HK-2 (cell line): Measurements from ENCODE around the gene EGFR.

ENCODE experiments used
- DNase-seq: peaks from one replicate; pipeline ENCODE4 v3.0.0-alpha.2; 2018; ENCODE audit not compliant: unreplicated experiment

Gene EGFR

GRCh38 chr7:55172161-55172560 is 153.3 kb downstream of the EGFR start:
- no peak for DNase-seq

DNA sequence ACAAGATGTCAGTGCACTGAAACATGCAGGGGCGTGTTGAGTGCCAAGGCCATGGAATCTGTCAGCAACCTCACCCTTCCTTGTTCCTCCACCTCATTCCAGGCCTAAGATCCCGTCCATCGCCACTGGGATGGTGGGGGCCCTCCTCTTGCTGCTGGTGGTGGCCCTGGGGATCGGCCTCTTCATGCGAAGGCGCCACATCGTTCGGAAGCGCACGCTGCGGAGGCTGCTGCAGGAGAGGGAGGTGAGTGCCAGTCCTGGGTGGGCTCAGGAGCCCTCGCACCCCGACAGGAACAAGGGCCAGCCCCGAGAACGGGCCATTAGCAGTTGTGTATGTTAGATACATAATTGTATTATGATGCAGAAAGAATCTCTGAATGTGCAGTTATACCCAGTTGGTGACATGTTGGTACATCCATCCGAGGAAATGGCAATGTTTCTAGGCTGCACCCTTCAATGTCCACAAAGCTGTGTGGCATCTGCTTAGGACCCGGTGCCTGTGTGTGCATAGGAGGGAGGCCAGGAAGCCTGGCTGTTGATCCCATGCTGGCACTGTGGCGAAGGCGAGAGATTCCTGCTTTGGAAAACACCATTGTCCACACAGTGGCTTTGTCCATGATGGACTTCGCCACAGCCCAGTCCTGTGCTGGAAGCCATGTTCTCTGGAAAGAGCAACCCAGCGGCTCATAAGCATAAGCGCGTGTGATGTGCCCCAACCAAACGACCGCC is 154.2 kb downstream of the EGFR start:
- no peak for DNase-seq

DNA sequence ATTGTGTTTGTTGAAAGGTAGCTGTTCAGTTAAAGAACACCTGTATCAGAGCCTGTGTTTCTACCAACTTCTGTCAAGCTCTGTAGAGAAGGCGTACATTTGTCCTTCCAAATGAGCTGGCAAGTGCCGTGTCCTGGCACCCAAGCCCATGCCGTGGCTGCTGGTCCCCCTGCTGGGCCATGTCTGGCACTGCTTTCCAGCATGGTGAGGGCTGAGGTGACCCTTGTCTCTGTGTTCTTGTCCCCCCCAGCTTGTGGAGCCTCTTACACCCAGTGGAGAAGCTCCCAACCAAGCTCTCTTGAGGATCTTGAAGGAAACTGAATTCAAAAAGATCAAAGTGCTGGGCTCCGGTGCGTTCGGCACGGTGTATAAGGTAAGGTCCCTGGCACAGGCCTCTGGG is 154.9 kb downstream of the EGFR start:
- no peak for DNase-seq

- DNase-seq = no peak
Measured at GRCh38 chr7:55174456-55174855, 155.6 kb downstream of the EGFR start.

GRCh38 chr7:55174856-55175255 is 156.0 kb downstream of the EGFR start:
- no peak for DNase-seq

GRCh38 chr7:55177068-55177530 is 158.3 kb downstream of the EGFR start:
- no peak for DNase-seq

GRCh38 chr7:55177589-55178261 is 158.9 kb downstream of the EGFR start:
- DNase-seq = no peak

GRCh38 chr7:55178292-55178862 is 159.6 kb downstream of the EGFR start:
- no peak for DNase-seq

- no peak for DNase-seq
Measured at GRCh38 chr7:55178863-55179773, 160.3 kb downstream of the EGFR start.

DNA sequence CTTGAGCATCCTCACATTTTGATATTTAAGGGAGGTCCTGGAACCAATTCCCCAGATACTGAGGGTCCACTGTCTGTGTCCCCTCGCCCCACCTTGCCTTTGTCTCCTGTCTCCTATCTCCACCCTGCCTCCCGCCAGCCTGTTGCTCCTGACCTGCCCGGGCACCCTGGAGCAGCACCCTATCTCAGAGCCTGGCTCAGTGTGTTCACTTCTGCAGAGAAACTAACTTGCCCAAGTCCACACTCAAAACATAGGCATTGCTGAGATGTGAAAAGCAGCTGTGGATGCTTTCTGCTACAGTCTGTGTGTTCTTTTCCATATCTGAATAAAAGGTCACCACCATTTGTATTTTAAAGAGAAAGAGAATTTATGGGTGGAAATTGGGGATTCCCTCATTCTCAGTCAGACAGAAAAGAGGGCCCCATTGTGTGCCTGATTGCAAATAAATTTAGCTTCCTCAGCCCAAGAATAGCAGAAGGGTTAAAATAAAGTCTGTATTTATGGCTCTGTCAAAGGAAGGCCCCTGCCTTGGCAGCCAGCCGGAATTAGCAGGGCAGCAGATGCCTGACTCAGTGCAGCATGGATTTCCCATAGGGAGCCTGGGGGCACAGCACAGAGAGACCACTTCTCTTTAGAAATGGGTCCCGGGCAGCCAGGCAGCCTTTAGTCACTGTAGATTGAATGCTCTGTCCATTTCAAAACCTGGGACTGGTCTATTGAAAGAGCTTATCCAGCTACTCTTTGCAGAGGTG is 161.3 kb downstream of the EGFR start:
- DNase-seq = no peak

DNA sequence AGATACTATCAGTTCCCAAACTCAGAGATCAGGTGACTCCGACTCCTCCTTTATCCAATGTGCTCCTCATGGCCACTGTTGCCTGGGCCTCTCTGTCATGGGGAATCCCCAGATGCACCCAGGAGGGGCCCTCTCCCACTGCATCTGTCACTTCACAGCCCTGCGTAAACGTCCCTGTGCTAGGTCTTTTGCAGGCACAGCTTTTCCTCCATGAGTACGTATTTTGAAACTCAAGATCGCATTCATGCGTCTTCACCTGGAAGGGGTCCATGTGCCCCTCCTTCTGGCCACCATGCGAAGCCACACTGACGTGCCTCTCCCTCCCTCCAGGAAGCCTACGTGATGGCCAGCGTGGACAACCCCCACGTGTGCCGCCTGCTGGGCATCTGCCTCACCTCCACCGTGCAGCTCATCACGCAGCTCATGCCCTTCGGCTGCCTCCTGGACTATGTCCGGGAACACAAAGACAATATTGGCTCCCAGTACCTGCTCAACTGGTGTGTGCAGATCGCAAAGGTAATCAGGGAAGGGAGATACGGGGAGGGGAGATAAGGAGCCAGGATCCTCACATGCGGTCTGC is 162.2 kb downstream of the EGFR start:
- DNase-seq = no peak

DNA sequence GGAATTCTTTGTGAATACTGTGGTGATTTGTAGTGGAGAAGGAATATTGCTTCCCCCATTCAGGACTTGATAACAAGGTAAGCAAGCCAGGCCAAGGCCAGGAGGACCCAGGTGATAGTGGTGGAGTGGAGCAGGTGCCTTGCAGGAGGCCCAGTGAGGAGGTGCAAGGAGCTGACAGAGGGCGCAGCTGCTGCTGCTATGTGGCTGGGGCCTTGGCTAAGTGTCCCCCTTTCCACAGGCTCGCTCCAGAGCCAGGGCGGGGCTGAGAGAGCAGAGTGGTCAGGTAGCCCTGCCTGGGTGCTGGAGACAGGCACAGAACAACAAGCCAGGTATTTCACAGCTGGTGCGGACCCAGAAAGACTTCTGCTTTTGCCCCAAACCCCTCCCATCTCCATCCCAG is 162.9 kb downstream of the EGFR start:
- DNase-seq = no peak

GRCh38 chr7:55183897-55184296 is 165.1 kb downstream of the EGFR start:
- DNase-seq = no peak

GRCh38 chr7:55185321-55185802 is 166.5 kb downstream of the EGFR start:
- no peak for DNase-seq

- DNase-seq = peak; percentile 91
Measured at GRCh38 chr7:55185941-55186609, 167.3 kb downstream of the EGFR start.

- no peak for DNase-seq
Measured at GRCh38 chr7:55187701-55188491, 169.1 kb downstream of the EGFR start.

DNA sequence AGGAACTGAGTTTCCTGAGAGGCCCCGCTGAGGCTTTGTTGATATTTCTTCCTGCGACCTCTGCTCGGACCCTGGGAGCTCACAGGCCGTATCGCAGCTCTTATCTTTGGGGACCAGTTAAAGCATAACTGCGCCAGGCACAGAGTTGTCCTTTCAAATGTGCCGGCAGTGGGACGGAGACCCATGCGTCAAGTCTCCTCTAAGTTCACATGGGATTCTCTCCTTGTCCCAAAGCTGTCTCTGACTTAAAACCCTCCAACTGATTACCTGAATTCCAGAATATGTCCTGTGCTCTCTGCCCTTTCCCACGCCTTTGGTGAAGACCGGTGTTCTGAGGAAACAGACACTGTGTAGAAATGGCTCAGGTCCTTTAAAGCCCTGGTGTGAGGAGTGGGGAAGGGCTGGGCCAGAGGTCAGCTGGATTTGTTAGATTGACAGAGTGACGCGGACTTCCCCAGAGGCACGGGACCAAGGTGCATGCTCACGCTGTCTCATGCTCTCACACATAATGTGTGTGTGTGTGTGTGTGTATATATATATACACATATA is 169.8 kb downstream of the EGFR start:
- no peak for DNase-seq

GRCh38 chr7:55189146-55189766 is 170.4 kb downstream of the EGFR start:
- no peak for DNase-seq
